Endothelial cell of umbilical vein (primary cell): ENCODE data around the gene PPP1R7.

Source experiments
- CTCF ChIP-seq, 2 donors: IDR thresholded peaks; 1 replicate in 1 of 2; 2 replicates in 1 of 2; pipeline ENCODE4 v1.5.1; 2011; ENCODE audit warnings: low read length in 2 of 2, mild to moderate bottlenecking in 2 of 2, moderate library complexity in 2 of 2, control low read depth in 1 of 2, inconsistent platforms in 1 of 2, low read depth in 1 of 2; ENCODE audit not compliant: insufficient read depth in 1 of 2; ENCODE audit errors: extremely low read depth in 1 of 2
- EZH2 ChIP-seq: IDR thresholded peaks from 2 replicates; pipeline ENCODE4 v1.6.1; 2012; ENCODE audit warnings: borderline replicate concordance, low read depth, mild to moderate bottlenecking, moderate library complexity, low read length, inconsistent platforms; ENCODE audit not compliant: severe bottlenecking
- POLR2A ChIP-seq: IDR thresholded peaks from 2 replicates; pipeline ENCODE4 v1.6.1; 2012; ENCODE audit warnings: low read depth, mild to moderate bottlenecking, control low read depth, low read length
- POLR2AphosphoS5 ChIP-seq: IDR thresholded peaks from 2 replicates; pipeline ENCODE4 v1.6.1; 2012; ENCODE audit warnings: low read depth, mild to moderate bottlenecking, control low read depth, low read length, moderate library complexity; ENCODE audit not compliant: insufficient read depth
- TF ChIP-seq, protein P1 (sequence below): IDR thresholded peaks from 2 replicates; pipeline ENCODE4 v1.6.1; 2011; ENCODE audit not compliant: insufficient read depth, insufficient read length

- TF ChIP-seq, protein P1, sequence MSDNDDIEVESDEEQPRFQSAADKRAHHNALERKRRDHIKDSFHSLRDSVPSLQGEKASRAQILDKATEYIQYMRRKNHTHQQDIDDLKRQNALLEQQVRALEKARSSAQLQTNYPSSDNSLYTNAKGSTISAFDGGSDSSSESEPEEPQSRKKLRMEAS, result no peak
- no peak for TF ChIP-seq CTCF (IDR thresholded peaks at IDR 0.05; ENCODE audit: extremely low read depth in 1 of 2, insufficient read depth in 1 of 2, low read depth in 1 of 2, low read length in 2 of 2)
- TF ChIP-seq POLR2A, result no peak
- TF ChIP-seq EZH2, result no peak
- no peak for TF ChIP-seq POLR2AphosphoS5
Observed at GRCh38 chr2:241156971-241157441, 6.7 kb downstream of the PPP1R7 start.
